CD4-positive, alpha-beta T cell treated with Interleukin-12 subunit alpha and Interleukin-12 subunit beta, for 1 hour (primary cell): ENCODE results near the gene KLHDC2.
"Not testable (repeated sequence)": the region's sequence is repeated elsewhere in the genome, so short reads cannot be mapped to it uniquely, and the experiment has no call there.

Experiments
- DNase-seq: peaks from one replicate; pipeline ENCODE4 v3.0.0-alpha.2; 2020

The KLHDC2 gene

GRCh38 chr14:49781040-49781439, 13.1 kb downstream of the KLHDC2 start:
- DNase-seq, result not testable (repeated sequence)

DNA sequence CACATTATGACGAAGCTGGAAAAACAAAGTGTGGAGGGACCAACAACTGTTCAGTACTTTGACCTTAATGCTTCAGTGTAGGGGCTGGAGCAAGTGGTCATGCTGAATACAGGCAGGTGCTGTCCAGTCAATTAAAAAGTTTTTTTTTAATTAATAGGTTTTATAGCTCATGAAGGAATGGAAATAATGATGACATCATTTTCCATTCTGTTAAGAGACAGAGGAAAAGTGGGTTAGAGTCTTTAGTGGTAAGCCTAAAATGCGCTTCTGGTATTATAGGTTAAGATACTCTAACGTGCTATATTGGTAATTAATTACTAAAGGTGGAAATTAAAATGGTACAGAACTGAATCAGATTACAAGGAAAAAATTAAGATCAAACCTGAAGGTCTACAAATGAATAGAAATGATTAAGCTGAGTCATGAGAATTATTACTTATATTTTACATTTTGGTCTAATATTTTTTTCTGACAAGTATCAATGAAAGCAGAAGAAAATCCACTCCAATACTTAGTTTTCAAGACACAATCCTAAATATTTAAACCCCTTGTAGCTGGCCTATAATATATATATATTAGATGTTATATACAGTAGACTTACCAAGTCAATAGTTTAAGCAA, 15.6 kb downstream of the KLHDC2 start:
- DNase-seq, result no peak

DNA sequence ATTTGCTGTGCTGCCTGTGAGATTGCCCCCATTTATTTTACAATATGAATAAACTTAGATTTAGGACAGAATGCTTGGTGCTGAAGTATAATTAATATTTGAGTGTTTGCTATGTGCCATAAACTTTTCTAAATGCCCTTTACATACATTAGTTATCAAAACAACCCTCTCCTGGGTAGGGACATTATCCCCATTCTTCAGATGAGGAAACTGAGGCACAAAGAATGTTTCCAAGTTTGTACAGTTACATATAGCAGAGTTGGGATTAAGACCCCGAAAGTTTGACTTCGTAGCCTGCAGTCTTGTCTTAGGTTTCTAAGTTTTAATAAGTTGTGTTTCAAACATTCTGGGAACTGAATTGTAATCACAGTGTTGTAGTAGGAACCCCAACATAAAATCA, 18.4 kb downstream of the KLHDC2 start:
- no peak for DNase-seq

DNA sequence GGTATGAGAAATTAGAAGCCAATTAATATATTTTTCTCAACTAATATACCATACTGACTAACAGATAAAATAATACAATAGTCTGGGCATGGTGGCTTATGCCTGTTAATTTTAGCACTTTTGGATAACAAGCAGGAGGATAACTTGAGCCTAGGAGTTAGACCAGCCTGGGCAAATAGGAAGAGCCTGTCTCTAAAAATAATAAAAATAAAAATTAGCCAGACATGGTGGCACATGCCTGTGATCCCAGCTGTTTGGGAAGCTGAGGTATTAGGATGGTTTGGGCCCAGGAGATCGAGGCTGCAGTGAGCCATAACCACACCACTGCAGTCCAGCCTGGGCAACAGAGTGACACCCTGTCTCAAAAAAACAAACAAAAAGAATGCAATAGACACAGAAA, 24.7 kb downstream of the KLHDC2 start:
- no peak for DNase-seq

DNA sequence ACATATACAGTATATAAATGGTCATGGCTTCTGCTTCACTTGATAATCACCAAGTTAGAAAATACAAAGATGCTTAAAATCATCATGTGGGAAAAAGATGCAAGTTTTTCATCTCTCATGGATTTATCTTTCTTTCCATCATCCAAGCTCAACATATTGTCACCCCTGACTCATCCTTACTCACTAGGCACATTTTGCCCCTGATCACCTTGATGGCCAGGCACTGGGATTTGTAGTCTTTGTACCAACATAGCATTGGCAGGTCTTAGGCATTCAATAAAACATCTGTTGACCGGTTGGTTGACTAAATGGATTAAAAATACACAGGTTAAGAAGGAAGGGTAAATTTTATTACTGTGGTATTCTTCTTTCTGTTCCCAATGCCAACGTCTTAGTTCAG, 28.1 kb downstream of the KLHDC2 start:
- no peak for DNase-seq

GRCh38 chr14:49808780-49809179, 40.8 kb downstream of the KLHDC2 start:
- no peak for DNase-seq

DNA sequence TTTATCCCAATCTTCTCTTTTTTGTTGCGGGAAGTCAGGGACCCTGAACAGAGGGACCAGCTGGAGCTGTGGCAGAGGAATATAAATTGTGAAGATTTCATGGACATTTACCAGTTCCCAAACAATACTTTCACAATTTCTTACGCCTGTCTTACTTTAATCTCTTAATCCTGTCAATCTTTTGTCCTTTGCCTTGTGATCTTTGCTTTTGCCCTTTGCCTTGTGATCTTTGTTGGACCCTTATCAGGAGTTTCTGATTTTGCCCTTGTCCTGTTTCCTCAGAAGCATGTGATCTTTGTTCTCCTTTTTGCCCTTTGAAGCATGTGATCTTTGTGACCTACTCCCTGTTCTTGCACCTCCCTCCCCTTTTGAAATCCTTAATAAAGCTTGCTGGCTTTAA, 48.2 kb downstream of the KLHDC2 start:
- DNase-seq, result not testable (repeated sequence)

GRCh38 chr14:49816844-49817243, 48.9 kb downstream of the KLHDC2 start:
- no peak for DNase-seq

- DNase-seq, result no peak
Measured at GRCh38 chr14:49820176-49820575, 52.2 kb downstream of the KLHDC2 start.

DNA sequence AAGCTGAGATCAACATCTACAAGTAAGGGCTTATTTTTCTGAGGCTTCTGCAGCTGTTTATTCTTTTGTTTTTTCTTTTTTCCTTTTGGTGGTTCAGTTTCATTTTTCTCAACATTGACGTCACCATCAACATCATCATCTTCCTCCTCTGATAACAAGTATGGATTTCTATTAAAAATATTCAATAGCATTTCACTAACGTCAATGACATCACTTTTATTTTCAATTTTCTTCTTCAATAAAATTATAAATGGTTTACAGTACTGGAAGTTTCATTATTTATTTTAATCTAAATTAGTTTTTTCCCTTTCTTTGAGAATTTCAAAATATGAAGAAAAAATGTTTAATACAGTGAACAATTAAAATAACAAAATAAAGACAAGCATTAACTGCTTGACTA, 60.7 kb downstream of the KLHDC2 start:
- DNase-seq, result no peak
